Epithelial cell of proximal tubule (primary cell): ENCODE data around the gene ASF1B. TPM values are rescaled to one million over a fixed set of nuclear protein-coding genes. Genes with fewer than 3 reads are reported as not detected.
A peak's percentile ranks its signal among the peaks of the same experiment; 100 is the strongest.

ENCODE experiments used
- DNase-seq: peaks from one replicate; pipeline ENCODE4 v3.0.0-alpha.2; 2011; ENCODE audit warnings: low read depth
- H3K4me3 ChIP-seq: 2 replicates; pipeline ENCODE4 v1.5.1; 2011; ENCODE audit warnings: low read depth, mild to moderate bottlenecking, low read length
- total RNA-seq: library from RNA; depleted of rRNA; stranded (reverse); fragments of >200 nt; gene quantifications from 2 replicates; pipeline ENCODE4 v1.2.3, GENCODE V29; 2015
- TF ChIP-seq, protein P1 (sequence below): conservative IDR thresholded peaks from 2 replicates; pipeline ENCODE4 v1.5.1; 2012; ENCODE audit warnings: low read depth, mild to moderate bottlenecking, low read length

The ASF1B gene
- total RNA-seq, 1 donor from 2014 or later, result 74.0 TPM

DNA sequence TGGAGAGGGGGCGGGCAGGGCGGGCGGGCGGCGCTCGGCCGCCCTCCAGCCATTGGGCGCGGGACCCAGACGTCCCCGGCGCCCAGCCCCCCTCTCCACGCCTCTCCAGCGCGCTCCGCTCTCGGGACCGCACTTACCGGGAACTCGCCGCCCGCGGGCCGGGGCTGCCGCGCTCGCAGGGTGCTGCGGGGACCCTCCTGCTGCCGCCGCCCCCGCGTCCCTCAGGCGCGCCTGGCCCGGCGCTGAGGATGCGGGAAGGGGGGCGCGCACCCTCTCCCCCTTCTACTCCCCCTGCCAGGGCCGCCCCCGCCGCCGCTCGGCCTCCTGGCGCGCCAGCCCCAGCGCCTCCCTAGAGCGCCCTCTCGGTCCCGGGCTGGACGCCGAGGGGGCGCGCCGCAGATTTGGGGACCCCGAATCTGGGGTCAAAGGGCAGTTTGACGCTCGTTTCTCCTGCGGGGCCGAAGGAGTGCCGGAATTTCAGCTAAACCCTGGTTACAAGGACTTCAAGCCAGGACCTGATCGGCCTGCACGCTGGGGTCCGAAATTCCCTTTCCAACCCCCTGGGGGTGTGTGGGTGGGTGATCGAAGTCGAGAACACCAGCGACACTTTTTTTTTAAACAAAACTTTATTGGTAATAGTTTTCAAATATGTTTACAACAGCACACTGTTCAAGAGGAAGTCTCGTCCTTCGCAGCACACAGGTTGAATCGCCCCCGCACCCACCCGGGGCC lies 45.1 kb downstream of the ASF1B start:
- no peak for DNase-seq
- TF ChIP-seq, protein P1, sequence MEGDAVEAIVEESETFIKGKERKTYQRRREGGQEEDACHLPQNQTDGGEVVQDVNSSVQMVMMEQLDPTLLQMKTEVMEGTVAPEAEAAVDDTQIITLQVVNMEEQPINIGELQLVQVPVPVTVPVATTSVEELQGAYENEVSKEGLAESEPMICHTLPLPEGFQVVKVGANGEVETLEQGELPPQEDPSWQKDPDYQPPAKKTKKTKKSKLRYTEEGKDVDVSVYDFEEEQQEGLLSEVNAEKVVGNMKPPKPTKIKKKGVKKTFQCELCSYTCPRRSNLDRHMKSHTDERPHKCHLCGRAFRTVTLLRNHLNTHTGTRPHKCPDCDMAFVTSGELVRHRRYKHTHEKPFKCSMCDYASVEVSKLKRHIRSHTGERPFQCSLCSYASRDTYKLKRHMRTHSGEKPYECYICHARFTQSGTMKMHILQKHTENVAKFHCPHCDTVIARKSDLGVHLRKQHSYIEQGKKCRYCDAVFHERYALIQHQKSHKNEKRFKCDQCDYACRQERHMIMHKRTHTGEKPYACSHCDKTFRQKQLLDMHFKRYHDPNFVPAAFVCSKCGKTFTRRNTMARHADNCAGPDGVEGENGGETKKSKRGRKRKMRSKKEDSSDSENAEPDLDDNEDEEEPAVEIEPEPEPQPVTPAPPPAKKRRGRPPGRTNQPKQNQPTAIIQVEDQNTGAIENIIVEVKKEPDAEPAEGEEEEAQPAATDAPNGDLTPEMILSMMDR, result peak; percentile 31
- peak overlapping the region; percentile 68 for H3K4me3 ChIP-seq

GRCh38 chr19:14090509-14091080 lies 45.8 kb downstream of the ASF1B start, which contains the start of gene SAMD1:
TSS of gene SAMD1 (minus strand) at chr19:14090751.
- DNase-seq, result no peak
- TF ChIP-seq, protein P1, result peak; percentile 3
- peak within 1 kb of the TSS; percentile 68 for H3K4me3 ChIP-seq

DNA sequence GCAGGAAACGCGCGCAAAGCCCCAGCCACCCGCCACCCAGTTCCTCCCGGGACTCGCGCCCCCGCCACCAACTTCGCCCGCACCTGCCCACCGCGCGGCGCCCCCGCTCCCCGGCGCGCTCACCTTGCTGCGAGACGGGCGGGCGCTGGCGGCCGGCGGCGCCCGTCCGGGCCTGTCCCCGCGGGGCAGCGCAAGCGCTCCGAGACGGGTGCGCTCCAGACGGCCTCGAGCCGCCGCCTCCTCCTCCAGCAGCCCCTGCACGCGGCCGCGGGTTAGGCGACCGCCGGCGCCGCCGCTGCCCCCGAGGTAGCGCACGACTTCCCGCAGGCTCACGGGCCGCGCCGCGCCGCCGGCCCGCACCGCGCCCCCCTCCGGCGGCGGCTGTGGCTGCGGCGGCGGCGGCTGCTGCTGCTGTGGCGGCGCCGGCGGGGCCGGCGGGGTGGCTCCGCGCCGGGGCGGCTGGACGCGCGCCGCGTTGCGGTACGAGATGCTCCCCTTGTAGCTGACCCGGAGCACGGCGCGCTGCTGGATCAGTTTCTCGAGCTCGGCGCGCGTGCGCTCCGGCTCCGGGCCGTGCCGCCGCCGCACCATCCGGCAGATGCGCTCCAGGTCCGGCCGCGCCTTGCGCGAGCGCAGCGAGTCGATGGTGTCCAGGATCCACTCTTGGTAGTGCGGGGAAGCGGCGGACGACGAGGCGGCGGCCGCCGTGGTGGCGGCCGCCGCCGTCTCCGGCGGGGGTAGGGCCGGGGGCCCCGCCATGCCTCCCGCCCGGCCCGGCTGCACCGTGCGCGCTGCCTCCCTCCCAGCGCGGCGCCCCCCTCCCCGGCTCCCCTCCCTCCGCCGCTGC lies 46.5 kb downstream of the ASF1B start:
- peak overlapping the region; percentile 60 for H3K4me3 ChIP-seq
- no peak for DNase-seq
- TF ChIP-seq, protein P1, result no peak

GRCh38 chr19:14089412-14089661 lies 47.1 kb downstream of the ASF1B start:
- H3K4me3 ChIP-seq, result peak overlapping the region; percentile 60
- no peak for DNase-seq
- TF ChIP-seq, protein P1, result peak; percentile 8

GRCh38 chr19:14088634-14089411 lies 47.6 kb downstream of the ASF1B start:
- TF ChIP-seq, protein P1, result no peak

DNA sequence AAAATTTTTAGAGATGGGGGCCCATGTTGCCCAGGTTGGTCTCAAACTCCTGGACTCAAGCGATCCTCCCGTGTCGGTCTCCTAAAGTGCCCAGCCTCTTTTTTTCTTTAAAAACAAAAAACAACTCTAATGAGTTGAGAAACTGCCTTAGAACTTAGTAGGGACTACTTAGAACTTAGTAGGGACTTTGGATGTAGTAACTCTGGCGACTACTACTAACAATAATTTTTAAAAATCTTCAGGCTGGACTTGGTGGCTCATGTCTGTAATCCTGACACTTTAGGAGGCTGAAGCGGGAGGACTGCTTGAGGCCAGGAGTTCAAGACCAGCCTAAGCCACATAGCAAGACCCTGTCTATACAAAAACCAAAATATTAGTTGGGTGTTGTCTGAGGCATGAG lies 50.3 kb downstream of the ASF1B start:
- H3K4me3 ChIP-seq, result no peak overlapping the region
- DNase-seq, result no peak
- TF ChIP-seq, protein P1, result no peak

More at GRCh38 chr19:14088634-14089411, 47.6 kb downstream of the ASF1B start:
- peak overlapping the region; percentile 60 for H3K4me3 ChIP-seq
- DNase-seq, result no peak
